HG03135 (cell line): ENCODE measurements around the gene MARCHF6.
"Not testable (repeated sequence)": the region's sequence is repeated elsewhere in the genome, so short reads cannot be mapped to it uniquely, and the experiment has no call there.

Experiments
- ATAC-seq: cut with Tn5 transposase; IDR thresholded peaks from one replicate; pipeline ENCODE4 v1.9.1; 2021; ENCODE audit warnings: mild to moderate bottlenecking, moderate library complexity; ENCODE audit not compliant: unreplicated experiment

The MARCHF6 gene

GRCh38 chr5:10374046-10375022, 20.8 kb downstream of the MARCHF6 start:
- ATAC-seq, result no peak

- not testable (repeated sequence) for ATAC-seq
These were observed 21.7 kb downstream of the MARCHF6 start for GRCh38 chr5:10375146-10375545.

DNA sequence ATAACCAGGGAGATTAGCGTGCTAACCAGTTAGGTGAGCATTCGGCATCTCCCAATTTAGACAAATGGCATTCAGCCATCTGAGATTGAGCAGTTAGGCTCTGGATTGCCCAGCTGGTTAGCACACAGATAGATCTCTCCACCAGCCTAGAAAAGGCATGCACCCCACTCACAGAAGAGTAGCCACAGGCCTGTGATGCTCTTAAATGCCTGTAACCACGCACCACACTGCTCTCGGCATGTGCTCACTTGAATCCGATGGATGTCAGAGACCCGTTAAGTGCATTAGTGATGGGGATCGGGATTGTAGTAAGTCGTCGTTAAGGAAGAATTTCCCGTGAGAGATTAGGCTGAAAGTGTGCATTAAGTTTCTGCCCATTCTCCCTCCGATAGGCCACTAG, 23.0 kb downstream of the MARCHF6 start:
- no peak for ATAC-seq

- ATAC-seq, result no peak
These were observed 23.6 kb downstream of the MARCHF6 start for GRCh38 chr5:10377081-10377480.

DNA sequence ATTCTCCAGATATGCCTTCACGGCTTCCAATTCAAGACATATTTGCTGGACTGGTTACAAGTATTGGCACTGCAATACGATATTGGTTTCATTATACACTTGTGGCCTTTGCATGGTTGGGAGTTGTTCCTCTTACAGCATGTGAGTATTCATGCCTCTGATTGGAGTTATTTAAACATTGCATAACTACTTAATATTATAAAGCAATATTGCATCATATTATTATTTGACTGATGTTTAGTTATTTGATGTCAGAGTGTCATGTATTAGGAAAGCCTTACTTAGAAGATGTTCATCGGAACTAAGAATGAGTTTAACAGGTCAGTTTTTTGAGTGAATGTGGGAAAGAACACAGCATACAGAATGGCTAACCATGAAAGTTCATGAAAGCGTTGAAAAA, 28.3 kb downstream of the MARCHF6 start:
- no peak for ATAC-seq

DNA sequence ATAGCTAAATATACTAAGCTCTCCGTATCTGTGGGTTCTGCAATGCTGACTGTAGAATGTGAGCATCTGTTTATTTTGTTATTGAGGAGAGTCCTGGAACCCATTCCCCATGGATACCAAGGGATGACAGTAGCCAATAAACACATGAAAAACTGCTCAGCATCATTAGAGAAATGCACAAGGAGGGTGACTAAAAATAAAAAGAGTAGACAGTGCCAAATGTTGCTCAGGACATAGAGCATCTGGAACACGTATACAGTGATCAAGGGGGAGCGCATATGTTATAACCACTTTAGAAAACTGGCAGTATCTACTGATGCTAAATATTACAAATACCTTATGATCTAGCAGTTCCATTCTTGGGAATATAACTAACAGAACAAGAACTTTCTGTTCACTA, 31.0 kb downstream of the MARCHF6 start:
- ATAC-seq, result no peak

DNA sequence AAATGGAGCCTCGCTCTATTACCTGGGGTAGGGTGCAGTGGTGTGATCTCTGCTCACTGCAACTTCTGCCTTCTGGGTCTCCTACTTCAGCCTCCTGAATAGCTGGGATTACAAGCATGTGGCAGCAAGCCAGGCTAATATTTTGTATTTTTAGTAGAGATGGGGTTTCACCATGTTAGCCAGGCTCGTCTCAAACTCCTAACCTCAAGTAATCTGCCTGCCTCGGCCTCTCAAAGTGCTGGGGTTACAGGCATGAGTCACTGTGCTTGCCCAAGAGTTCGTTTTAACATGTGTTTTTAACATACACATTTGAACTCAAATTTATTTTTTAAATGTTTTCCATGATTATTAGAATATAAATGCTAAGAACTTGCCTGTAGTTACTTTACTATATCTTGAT, 34.2 kb downstream of the MARCHF6 start:
- no peak for ATAC-seq

DNA sequence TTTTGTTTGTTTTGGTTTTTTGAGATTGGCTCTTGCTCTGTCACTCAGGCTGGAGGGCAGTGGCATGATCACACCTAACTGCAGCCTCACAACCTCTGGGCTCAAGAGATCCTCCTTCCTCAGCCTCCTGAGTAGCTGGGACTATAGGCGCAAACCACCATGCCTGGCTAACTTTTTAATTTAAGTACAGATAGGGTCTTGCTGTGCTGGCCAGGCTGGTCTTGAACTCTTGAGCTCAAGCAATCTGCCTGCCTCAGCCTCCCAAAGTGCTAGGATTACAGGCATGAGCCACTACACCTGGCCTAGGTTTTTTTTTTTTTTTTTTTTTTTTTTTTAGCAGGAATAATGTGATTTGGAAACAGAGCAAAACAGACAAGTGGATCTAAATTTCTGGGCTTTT, 37.6 kb downstream of the MARCHF6 start:
- no peak for ATAC-seq

DNA sequence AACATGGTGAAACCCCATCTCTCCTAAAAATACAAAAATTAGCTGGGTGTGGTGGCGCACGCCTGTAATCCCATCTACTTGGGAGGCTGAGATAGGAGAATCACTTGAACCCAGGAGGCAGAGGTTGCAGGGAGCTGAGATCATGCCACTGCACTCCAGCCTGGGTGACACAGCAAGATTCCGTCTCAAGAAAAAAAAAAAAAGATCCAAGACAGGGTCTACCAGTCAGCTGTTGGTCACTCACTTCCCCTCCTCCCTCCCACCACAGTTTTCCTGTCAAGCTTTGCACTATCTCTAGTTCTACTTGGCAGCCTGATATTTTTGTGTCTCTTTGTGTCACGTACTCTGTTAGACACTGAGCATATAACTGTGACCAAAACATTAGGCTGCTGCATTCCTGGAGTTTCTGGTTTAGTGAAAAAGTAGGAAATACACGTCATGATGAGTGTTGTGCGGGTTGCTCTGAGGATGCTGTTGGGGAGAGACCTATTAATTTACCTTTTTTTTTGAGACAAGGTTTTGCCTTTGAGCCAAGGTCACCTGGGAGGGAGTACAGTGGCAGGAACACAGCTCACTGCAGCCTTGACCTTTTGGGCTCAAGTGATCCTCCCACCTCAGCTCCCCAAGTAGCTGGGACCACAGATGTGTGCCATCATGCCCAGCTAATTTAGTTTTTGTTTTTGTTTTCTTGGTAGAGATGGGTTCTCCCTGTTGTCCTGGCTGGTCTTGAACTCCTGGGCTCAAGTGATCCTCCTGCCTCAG, 39.3 kb downstream of the MARCHF6 start:
- ATAC-seq, result not testable (repeated sequence)

- ATAC-seq, result no peak
These were observed 40.0 kb downstream of the MARCHF6 start for GRCh38 chr5:10393491-10393890.

GRCh38 chr5:10396552-10396951, 43.1 kb downstream of the MARCHF6 start:
- ATAC-seq, result no peak

GRCh38 chr5:10399839-10400238, 46.3 kb downstream of the MARCHF6 start:
- no peak for ATAC-seq

GRCh38 chr5:10400411-10400810, 46.9 kb downstream of the MARCHF6 start:
- no peak for ATAC-seq

DNA sequence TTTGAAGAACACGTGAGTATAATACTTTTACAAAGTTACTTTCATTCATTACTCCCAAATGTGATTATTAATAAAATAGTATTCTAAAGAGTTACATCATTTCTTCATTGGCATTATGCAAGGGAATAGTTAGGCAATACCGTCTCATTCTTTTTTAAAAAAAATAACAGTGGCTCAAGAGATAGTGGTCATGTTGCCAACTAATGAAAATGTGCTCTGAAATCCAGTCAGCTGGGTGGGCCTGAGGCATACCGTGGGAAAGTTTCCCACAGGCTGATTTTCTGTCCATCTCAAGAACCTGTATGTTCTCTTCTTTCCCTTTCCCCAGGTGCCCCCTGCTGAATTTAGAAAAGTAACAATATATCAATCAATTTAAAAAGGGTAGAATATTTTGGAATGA, 47.3 kb downstream of the MARCHF6 start:
- ATAC-seq, result no peak

GRCh38 chr5:10401498-10401897, 48.0 kb downstream of the MARCHF6 start:
- peak; percentile 73 for ATAC-seq
